Measurements from ENCODE around the gene POR.

The POR gene

DNA sequence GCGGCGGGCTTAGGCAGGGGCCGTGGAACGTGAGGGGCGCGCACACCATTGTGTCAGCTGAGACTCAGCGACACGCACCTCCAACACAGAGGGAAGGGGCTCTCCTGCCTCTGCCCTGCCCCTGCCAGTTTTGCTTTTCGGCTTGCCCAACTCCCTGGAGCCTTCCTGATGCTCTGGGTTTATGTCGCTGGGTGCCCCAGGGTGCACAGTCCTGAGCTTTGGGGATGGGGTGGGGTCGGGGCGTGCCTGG, 66.2 kb downstream of the POR start:
- no peak overlapping the region for H3K4me3 ChIP-seq (ENCODE audit: low read depth, low read length)
- TF ChIP-seq, protein P1, sequence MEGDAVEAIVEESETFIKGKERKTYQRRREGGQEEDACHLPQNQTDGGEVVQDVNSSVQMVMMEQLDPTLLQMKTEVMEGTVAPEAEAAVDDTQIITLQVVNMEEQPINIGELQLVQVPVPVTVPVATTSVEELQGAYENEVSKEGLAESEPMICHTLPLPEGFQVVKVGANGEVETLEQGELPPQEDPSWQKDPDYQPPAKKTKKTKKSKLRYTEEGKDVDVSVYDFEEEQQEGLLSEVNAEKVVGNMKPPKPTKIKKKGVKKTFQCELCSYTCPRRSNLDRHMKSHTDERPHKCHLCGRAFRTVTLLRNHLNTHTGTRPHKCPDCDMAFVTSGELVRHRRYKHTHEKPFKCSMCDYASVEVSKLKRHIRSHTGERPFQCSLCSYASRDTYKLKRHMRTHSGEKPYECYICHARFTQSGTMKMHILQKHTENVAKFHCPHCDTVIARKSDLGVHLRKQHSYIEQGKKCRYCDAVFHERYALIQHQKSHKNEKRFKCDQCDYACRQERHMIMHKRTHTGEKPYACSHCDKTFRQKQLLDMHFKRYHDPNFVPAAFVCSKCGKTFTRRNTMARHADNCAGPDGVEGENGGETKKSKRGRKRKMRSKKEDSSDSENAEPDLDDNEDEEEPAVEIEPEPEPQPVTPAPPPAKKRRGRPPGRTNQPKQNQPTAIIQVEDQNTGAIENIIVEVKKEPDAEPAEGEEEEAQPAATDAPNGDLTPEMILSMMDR (IDR thresholded peaks at IDR 0.05; ENCODE audit: borderline replicate concordance, insufficient read depth, low read depth, low read length): no peak

DNA sequence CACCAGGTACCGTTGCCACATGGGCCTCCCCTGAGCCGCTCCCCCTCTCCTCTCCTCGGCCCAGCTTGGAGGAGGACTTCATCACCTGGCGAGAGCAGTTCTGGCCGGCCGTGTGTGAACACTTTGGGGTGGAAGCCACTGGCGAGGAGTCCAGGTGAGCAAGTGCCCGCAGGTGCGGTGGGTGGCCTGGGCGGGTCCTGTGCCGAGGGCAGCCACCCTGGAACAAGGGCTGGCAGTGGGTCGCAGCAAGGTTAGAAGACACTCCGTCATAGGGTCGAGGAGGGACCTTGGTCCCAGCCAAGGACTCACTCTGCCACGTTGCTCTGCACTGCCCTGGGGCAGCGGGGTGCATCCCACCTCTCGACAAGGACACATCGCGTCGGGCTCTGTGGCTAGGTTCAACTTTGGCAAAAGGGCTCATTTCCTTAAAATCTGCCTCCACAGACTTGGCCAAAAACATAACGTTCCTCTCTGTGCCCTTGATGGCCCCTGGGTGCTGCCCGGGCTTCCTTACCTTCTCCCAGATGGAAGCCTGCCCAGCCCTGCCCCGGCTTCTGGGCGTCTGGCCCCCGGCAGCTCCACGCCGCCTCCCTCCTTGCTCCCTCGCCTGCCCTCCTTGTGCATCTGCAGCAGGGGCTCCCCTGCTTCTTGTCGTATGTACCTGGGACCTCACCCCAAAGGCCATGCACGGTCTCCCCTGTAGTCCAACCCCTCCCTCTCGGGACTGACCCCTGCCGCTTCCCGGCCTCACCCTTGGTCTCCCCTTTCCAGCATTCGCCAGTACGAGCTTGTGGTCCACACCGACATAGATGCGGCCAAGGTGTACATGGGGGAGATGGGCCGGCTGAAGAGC, 66.7 kb downstream of the POR start:
- TF ChIP-seq, protein P1 (IDR thresholded peaks at IDR 0.05; ENCODE audit: borderline replicate concordance, insufficient read depth, low read depth, low read length): no peak
- no peak overlapping the region for H3K4me3 ChIP-seq (ENCODE audit: low read depth, low read length)

DNA sequence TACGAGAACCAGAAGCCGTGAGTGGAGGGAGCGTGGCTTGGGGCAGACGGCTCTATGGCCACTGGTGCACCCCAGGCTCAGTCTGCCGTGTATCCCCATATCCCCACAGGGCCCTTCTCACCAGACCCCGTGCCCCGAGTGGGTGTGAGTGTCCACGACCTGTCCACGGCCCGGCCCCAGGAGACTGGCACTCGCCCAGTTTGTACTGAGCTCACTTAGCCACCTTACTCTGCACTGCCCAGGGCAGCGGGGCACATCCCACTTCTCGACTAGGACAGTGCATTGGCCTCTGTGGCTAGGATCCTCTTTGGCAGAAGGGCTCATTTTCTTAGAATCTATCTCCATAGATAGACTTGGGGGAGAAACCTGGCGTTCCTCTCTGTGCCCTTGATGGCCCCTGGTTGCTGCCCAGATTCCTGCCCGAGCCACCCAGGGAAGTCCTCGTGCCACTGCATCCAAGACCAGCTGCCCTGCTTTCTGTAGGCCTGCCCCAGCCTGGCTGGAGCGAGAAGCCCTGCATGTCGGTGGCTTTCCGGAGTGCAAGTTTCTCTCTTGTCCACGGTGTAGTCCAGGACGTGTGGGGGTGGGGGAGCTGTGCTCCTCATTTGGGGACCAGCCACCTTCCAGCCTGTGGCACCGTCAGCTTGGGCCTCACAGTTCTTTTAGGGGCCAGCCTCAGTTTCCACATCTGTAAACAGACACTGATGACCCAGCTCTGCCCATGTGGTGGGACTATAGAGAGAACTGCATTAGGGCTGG, 67.5 kb downstream of the POR start:
- TF ChIP-seq, protein P1 (IDR thresholded peaks at IDR 0.05; ENCODE audit: borderline replicate concordance, insufficient read depth, low read depth, low read length): no peak
- H3K4me3 ChIP-seq (ENCODE audit: low read depth, low read length): no peak overlapping the region

DNA sequence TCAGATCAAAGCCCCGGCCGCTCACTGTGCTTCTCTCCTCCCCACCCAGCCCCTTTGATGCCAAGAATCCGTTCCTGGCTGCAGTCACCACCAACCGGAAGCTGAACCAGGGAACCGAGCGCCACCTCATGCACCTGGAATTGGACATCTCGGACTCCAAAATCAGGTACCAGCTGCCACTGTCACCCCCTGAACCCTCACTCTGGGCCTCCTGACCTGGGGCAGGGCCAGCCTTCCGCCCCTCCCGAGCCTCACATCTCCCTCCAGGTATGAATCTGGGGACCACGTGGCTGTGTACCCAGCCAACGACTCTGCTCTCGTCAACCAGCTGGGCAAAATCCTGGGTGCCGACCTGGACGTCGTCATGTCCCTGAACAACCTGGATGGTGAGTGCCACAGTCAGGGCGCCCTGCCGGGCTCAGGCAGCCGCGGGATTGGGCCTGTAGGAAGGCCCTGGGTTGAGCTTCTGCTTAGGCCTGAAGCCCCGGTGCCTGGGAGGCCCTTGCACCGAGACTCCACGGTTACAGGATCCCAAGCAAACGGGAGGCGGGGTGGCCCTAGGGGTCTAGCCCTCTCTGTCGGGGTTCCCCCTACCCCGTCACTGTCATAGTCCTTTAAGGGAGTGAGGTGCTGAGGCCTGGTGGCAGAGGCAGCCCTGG, 68.6 kb downstream of the POR start:
- no peak overlapping the region for H3K4me3 ChIP-seq (ENCODE audit: low read depth, low read length)
- TF ChIP-seq, protein P1 (IDR thresholded peaks at IDR 0.05; ENCODE audit: borderline replicate concordance, insufficient read depth, low read depth, low read length): no peak

DNA sequence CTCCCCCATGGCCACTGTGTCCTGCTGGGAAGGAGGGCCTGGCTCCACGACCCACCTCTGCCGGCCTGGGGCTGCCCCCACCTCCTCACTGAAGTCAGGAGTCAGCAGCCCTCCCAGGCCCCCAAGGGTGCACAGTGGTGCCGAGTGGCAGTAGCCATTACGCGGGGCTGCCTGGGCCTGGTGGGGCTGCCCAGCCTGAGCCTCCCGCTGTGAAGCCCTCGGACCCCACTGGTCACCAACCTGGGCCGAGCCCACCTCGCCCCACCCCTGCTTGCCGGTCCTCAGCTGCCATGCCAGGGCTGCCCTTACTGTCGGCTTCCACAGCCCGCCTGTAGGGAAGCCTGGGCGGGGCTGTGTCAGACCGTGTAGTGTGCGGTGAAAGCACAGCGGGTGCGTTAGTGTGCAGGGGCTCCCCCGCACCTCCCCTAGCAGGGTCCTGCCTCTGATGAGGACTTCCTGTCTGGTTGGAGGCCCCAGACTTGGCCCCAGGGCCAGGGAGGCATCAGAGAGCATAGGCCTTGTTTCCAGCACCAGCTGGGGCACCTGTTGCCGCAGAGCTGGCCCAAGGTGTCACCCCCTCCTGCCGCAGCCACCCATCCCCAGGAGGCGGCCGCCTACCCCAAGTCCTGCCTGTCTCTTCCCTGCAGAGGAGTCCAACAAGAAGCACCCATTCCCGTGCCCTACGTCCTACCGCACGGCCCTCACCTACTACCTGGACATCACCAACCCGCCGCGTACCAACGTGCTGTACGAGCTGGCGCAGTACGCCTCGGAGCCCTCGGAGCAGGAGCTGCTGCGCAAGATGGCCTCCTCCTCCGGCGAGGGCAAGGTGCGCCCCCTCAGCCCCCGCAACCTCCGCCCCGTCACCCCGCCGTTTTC, 69.4 kb downstream of the POR start:
- no peak overlapping the region for H3K4me3 ChIP-seq (ENCODE audit: low read depth, low read length)
- TF ChIP-seq, protein P1 (IDR thresholded peaks at IDR 0.05; ENCODE audit: borderline replicate concordance, insufficient read depth, low read depth, low read length): no peak

DNA sequence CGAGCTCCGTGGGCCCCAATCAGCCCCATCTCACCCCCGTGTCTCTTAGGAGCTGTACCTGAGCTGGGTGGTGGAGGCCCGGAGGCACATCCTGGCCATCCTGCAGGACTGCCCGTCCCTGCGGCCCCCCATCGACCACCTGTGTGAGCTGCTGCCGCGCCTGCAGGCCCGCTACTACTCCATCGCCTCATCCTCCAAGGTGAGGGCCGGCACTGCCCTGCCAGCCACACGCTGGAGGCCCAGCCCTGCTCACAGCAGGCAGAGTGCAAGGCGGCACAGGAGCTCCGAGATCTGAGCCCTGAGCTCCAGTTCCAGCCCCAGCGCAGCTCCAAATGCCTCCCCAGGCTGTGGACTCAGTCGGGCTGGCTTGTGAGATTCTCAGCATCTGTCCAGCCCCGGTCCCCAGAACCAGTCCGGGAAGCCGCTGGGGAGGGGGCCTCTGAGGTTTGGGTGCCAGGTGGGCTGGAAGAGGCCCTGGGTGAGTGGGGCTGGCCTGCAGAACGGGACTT, 70.1 kb downstream of the POR start:
- TF ChIP-seq, protein P1 (IDR thresholded peaks at IDR 0.05; ENCODE audit: borderline replicate concordance, insufficient read depth, low read depth, low read length): no peak
- no peak overlapping the region for H3K4me3 ChIP-seq (ENCODE audit: low read depth, low read length)
